Thymus (tissue), 11 donors: ENCODE results near the gene TCERG1L. TPM values are rescaled to one million over a fixed set of nuclear protein-coding genes. Genes with fewer than 3 reads are reported as not detected.

Experiments
- DNase-seq, 9 donors: peaks; one replicate each; pipeline ENCODE4 v3.0.0-alpha.2; 2013; ENCODE audit warnings: low spot score in 9 of 9, low read depth in 6 of 9, missing footprints in 1 of 9
- H3K27ac ChIP-seq, 2 donors: one replicate each; pipeline ENCODE4 v1.5.1; 2013; ENCODE audit warnings: control low read depth in 1 of 2, low read depth in 1 of 2, low read length in 1 of 2, mild to moderate bottlenecking in 1 of 2, moderate library complexity in 1 of 2
- H3K27me3 ChIP-seq, 2 donors: one replicate each; pipeline ENCODE4 v1.5.1; 2013; ENCODE audit warnings: low read length in 1 of 2; ENCODE audit not compliant: control insufficient read depth in 2 of 2, insufficient read depth in 1 of 2
- H3K36me3 ChIP-seq, 2 donors: one replicate each; pipeline ENCODE4 v1.5.1; 2013; ENCODE audit warnings: low read length in 1 of 2, mild to moderate bottlenecking in 1 of 2, moderate library complexity in 1 of 2; ENCODE audit not compliant: control insufficient read depth in 2 of 2, insufficient read depth in 2 of 2
- H3K4me1 ChIP-seq, 2 donors: one replicate each; pipeline ENCODE4 v1.5.1; 2013; ENCODE audit warnings: low read length in 2 of 2; ENCODE audit not compliant: control insufficient read depth in 2 of 2, insufficient read depth in 2 of 2
- H3K4me3 ChIP-seq, 2 donors: one replicate each; pipeline ENCODE4 v1.5.1; 2013; ENCODE audit warnings: low read length in 2 of 2, control low read depth in 1 of 2, mild to moderate bottlenecking in 1 of 2
- H3K9me3 ChIP-seq, 2 donors: one replicate each; pipeline ENCODE4 v1.5.1; 2013; ENCODE audit warnings: low read length in 1 of 2, mild to moderate bottlenecking in 1 of 2; ENCODE audit not compliant: control insufficient read depth in 2 of 2, insufficient read depth in 1 of 2
- WGBS: extraction: QIAGEN DNeasy Blood & Tissue Kit; methylation state at CpG from one replicate; pipeline ENCODE4 v1.1.7; 2013; 5-methylcytosine and 5-hydroxymethylcytosine counted together
- polyA plus RNA-seq: library from polyadenylated mRNA; stranded (reverse); fragments of 200-250 nt; gene quantifications from one replicate; pipeline ENCODE4 v1.2.3, GENCODE V29; 2013
- total RNA-seq: library from RNA; stranded (reverse); fragments of 120-200 nt; gene quantifications from one replicate; pipeline ENCODE4 v1.2.4, GENCODE V29; 2013
- donor health status: healthy.

TCERG1L gene
- total and polyA plus RNA-seq, 2 donors, result 0.52 to 1.5 TPM

- Histone ChIP-seq H3K9me3 (peaks cover 0 to 4% of the 10 kb centered on the region in 2 donors), H3K27ac (peak overlapping the region in 1 of 2 donors; percentile 42), H3K27me3 (no peaks in the 10 kb centered on the region), H3K4me1 (peaks cover 0 to 3% of the 10 kb centered on the region in 2 donors), H3K4me3 (no peak overlapping the region), H3K36me3 (no peaks in the 10 kb centered on the region)
- 96% methylated on average over 12 of the region's 12 CpGs for WGBS
- no peak for DNase-seq
Measured at GRCh38 chr10:131095313-131095580, 216.3 kb downstream of the TCERG1L start.

DNA sequence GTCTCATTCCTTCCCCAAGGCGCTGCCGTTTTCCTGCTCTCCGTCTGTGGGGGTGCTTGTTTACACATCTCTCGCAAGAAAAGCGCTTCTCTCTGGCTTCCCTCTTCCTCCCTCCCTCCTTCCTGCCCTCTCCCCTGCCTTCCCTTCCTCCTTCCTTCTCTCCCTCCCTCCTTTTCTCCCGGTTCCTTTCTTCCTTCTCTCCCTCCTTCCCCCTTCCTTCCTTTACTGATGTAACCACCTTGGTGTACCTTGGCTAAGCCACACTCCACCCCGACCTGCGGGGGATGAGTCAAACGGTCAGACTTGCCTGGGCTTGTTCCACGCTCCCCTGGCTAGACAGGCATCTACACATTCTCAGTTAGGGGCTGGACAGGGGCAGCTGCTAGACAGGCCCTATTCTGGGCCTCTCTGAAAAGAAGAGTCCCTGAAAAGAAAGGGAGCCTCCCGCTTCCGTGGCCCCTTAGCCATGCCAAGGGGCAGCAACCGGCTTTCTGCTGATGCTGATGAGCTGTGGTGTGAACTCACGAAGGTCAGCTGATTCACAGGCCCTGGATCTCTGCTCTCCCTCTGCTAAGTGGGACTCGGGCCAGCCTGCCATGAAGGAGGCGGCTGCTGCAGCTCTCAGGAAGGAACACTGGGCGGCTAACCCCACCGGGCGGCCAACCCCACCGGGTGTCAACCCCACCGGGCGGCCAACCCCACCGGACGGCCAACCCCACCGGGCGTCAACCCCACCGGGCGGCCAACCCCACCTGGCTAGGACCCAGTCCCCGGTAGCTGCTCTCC, 216.8 kb downstream of the TCERG1L start:
- no peak for DNase-seq
- 75% methylated on average over 29 of the region's 29 CpGs for WGBS
- Histone ChIP-seq H3K27me3 (no peaks in the 10 kb centered on the region), H3K4me3 (no peak overlapping the region), H3K4me1 (peaks cover 0 to 3% of the 10 kb centered on the region in 2 donors), H3K9me3 (peaks cover 0 to 4% of the 10 kb centered on the region in 2 donors), H3K36me3 (no peaks in the 10 kb centered on the region), H3K27ac (peak overlapping the region in 1 of 2 donors; percentile 42)

DNA sequence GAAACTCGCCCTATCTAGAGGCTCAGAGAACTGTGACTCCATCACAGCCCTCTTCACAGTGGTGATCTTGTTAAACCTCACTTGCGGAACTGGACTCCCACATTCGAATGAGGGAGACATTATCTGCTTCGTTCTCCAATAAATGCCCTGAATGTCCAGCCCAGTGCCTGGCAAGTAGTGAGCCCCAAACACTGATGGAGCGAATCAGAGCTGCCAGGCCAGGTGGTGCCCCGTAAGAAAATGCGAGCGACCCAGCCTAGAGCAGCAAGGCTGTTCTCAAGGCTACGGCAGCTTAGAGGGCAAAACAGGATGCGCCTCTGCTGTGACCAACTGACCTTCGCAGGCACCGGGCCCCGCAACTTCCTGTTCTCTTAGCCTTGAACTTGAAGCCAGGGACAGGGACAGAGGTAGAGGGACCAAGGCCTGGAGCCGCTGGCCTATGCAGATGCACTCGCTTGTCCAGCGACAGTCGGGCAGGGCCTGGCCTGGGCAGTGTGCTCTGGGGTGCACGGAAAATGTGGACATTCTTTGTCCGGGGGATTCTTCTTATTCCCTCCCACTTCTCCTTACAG, 217.6 kb downstream of the TCERG1L start:
- Histone ChIP-seq H3K4me1 (peaks cover 0 to 3% of the 10 kb centered on the region in 2 donors), H3K27me3 (no peaks in the 10 kb centered on the region), H3K9me3 (peaks cover 0 to 4% of the 10 kb centered on the region in 2 donors), H3K36me3 (no peaks in the 10 kb centered on the region), H3K27ac (no peak overlapping the region), H3K4me3 (no peak overlapping the region)
- whole genome bisulfite sequencing, result 88% methylated on average over 19 of the region's 19 CpGs
- no peak for DNase-seq

GRCh38 chr10:131093346-131093745, 218.2 kb downstream of the TCERG1L start:
- 95% methylated on average over 14 of the region's 14 CpGs for WGBS
- Histone ChIP-seq H3K36me3 (no peaks in the 10 kb centered on the region), H3K4me3 (no peak overlapping the region), H3K9me3 (peaks cover 0 to 4% of the 10 kb centered on the region in 2 donors), H3K4me1 (peaks cover 0 to 3% of the 10 kb centered on the region in 2 donors), H3K27ac (no peak overlapping the region), H3K27me3 (no peaks in the 10 kb centered on the region)
- no peak for DNase-seq

GRCh38 chr10:131092876-131093275, 218.6 kb downstream of the TCERG1L start:
- no peak for DNase-seq
- 95% methylated on average over 21 of the region's 21 CpGs for WGBS

DNA sequence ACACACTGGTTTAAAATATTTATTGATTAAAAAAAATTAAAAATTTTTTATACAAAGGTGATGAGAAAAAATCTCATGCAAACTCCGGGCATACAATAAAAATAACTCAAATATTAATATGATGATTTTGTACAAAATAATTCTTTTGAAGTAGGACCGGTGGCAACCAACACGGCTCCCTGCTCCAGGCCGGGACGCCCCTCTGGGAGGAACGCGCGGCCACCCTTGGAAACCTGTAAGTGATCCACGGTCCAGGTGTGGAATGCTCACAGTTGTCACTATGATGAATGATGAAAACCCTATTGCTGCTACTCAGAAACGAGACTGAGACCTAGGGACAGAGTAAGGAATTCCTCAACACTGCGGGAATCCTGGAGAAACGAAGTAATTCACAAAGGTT, 219.1 kb downstream of the TCERG1L start:
- no peak overlapping the region for H3K27ac ChIP-seq
- DNase-seq, result no peak
- H3K27me3 ChIP-seq, result no peaks in the 10 kb centered on the region
- no peak overlapping the region for H3K4me3 ChIP-seq
- peaks cover 0 to 4% of the 10 kb centered on the region in 2 donors for H3K9me3 ChIP-seq
- 90% methylated on average over 12 of the region's 12 CpGs for WGBS
- H3K36me3 ChIP-seq, result no peaks in the 10 kb centered on the region
- H3K4me1 ChIP-seq, result peaks cover 0 to 3% of the 10 kb centered on the region in 2 donors

More at GRCh38 chr10:131092876-131093275, 218.6 kb downstream of the TCERG1L start:
- peaks cover 0 to 4% of the 10 kb centered on the region in 2 donors for H3K9me3 ChIP-seq
- no peaks in the 10 kb centered on the region for H3K36me3 ChIP-seq
- H3K27me3 ChIP-seq, result no peaks in the 10 kb centered on the region
- peaks cover 0 to 3% of the 10 kb centered on the region in 2 donors for H3K4me1 ChIP-seq
- no peak overlapping the region for H3K4me3 ChIP-seq
- no peak overlapping the region for H3K27ac ChIP-seq

GRCh38 chr10:131091682-131092081, 219.8 kb downstream of the TCERG1L start:
- 95% methylated on average over 11 of the region's 11 CpGs for WGBS
- H3K4me3 ChIP-seq, result no peak overlapping the region
- no peaks in the 10 kb centered on the region for H3K27me3 ChIP-seq
- peaks cover 0 to 4% of the 10 kb centered on the region in 2 donors for H3K9me3 ChIP-seq
- H3K27ac ChIP-seq, result no peak overlapping the region
- no peaks in the 10 kb centered on the region for H3K36me3 ChIP-seq
- no peak for DNase-seq
- H3K4me1 ChIP-seq, result peaks cover 0 to 3% of the 10 kb centered on the region in 2 donors

- peaks cover 0 to 4% of the 10 kb centered on the region in 2 donors for H3K9me3 ChIP-seq
- peaks cover 0 to 3% of the 10 kb centered on the region in 2 donors for H3K4me1 ChIP-seq
- H3K4me3 ChIP-seq, result no peak overlapping the region
- WGBS, result 65% methylated on average over 17 of the region's 17 CpGs
- H3K36me3 ChIP-seq, result no peaks in the 10 kb centered on the region
- H3K27me3 ChIP-seq, result no peaks in the 10 kb centered on the region
- DNase-seq, result peak in 2 of 9 donors; percentile 42 to 55
- H3K27ac ChIP-seq, result no peak overlapping the region
Measured at GRCh38 chr10:131090761-131091661, 220.5 kb downstream of the TCERG1L start.

GRCh38 chr10:131089861-131090260, 221.7 kb downstream of the TCERG1L start:
- H3K27ac ChIP-seq, result no peak overlapping the region
- no peaks in the 10 kb centered on the region for H3K27me3 ChIP-seq
- no peak for DNase-seq
- no peaks in the 10 kb centered on the region for H3K36me3 ChIP-seq
- no peak overlapping the region for H3K4me3 ChIP-seq
- peaks cover 3 to 7% of the 10 kb centered on the region in 2 donors for H3K4me1 ChIP-seq
- H3K9me3 ChIP-seq, result peaks cover 0 to 4% of the 10 kb centered on the region in 2 donors
- 93% methylated on average over 14 of the region's 14 CpGs for WGBS
